H1 (cell line): ENCODE results near the gene PAWR. TPM values are rescaled to one million over a fixed set of nuclear protein-coding genes. Genes with fewer than 3 reads are reported as not detected.

Experiments
- CTCF ChIA-PET: fragments of 300-600 bp; sonication (Branson Sonifier 250); formaldehyde crosslinking; loops from one replicate; lab custom pipeline; 2021; ENCODE audit not compliant: partially characterized antibody; lab: Charles Lee
- POLR2A ChIA-PET: fragments of 300-600 bp; sonication (Branson Sonifier 250); formaldehyde crosslinking; loops from one replicate; lab custom pipeline; 2021; ENCODE audit warnings: inconsistent platforms; ENCODE audit not compliant: partially characterized antibody; lab: Charles Lee
- DNase-seq, 2 experiments: peaks; one replicate each; pipeline versions ENCODE4 v3.0.0 to v3.0.0-alpha.2; 2010 to 2022; ENCODE audit warnings: low spot score in 2 of 2, low read depth in 1 of 2, mixed read lengths in 1 of 2
- FAIRE-seq: peaks from 2 replicates; lab custom pipeline; 2011; peaks lifted over from hg19 to GRCh38; lab: Jason Lieb, UNC
- H2AFZ ChIP-seq: 2 replicates; pipeline ENCODE4 v1.8.1; 2012; ENCODE audit warnings: low read length, inconsistent platforms
- H2AK5ac ChIP-seq: 2 replicates; pipeline ENCODE4 v1.6.1; 2013; ENCODE audit warnings: low read depth, low read length
- H2BK120ac ChIP-seq: replicated peaks from 2 replicates; pipeline ENCODE3; 2013; ENCODE audit warnings: low read depth, low read length, inconsistent platforms
- H2BK12ac ChIP-seq: 2 replicates; pipeline ENCODE4 v1.6.1; 2013; ENCODE audit warnings: low read depth, low read length
- H2BK15ac ChIP-seq: 2 replicates; pipeline ENCODE4 v1.6.1; 2013; ENCODE audit warnings: low read length
- H2BK20ac ChIP-seq: 2 replicates; pipeline ENCODE4 v1.6.1; 2013; ENCODE audit warnings: low read length
- H2BK5ac ChIP-seq: 2 replicates; pipeline ENCODE4 v1.6.1; 2013; ENCODE audit warnings: low read depth, low read length
- H3K14ac ChIP-seq: 2 replicates; pipeline ENCODE4 v1.6.1; 2013; ENCODE audit warnings: inconsistent platforms; ENCODE audit not compliant: insufficient read length
- H3K18ac ChIP-seq: 2 replicates; pipeline ENCODE4 v1.6.1; 2013; ENCODE audit warnings: low read length; ENCODE audit errors: extremely low read depth
- H3K23ac ChIP-seq: 2 replicates; pipeline ENCODE4 v1.6.1; 2013; ENCODE audit warnings: inconsistent platforms; ENCODE audit not compliant: insufficient read length
- H3K23me2 ChIP-seq: 2 replicates; pipeline ENCODE4 v1.6.1; 2013; ENCODE audit warnings: low read depth, low read length
- H3K27ac ChIP-seq: 2 replicates; pipeline ENCODE4 v1.6.1; 2011; ENCODE audit warnings: low read depth, low read length, inconsistent platforms
- H3K27me3 ChIP-seq, 4 experiments: replicated peaks in 1 of 4; 1 replicate in 1 of 4; 2 replicates in 3 of 4; pipeline versions ENCODE4 v1.6.1 to v1.8.1; 2011 to 2013; ENCODE audit warnings: low read length in 3 of 4, mild to moderate bottlenecking in 3 of 4, inconsistent platforms in 2 of 4, mixed read lengths in 2 of 4, moderate library complexity in 1 of 4; ENCODE audit not compliant: control insufficient read depth in 3 of 4, insufficient read depth in 3 of 4; ENCODE audit errors: extremely low read depth in 1 of 4
- H3K36me3 ChIP-seq, 4 experiments: 2 replicates each; pipeline versions ENCODE4 v1.6.1 to v1.8.1; 2011 to 2013; ENCODE audit warnings: mild to moderate bottlenecking in 4 of 4, low read length in 3 of 4, moderate library complexity in 2 of 4, control low read depth in 1 of 4, inconsistent platforms in 1 of 4; ENCODE audit not compliant: insufficient read depth in 4 of 4, control insufficient read depth in 2 of 4
- H3K4ac ChIP-seq: replicated peaks from 2 replicates; pipeline ENCODE3; 2013; ENCODE audit warnings: low read length, low read depth, mixed read lengths, inconsistent platforms; ENCODE audit not compliant: insufficient read length
- H3K4me1 ChIP-seq, 4 experiments: replicated peaks in 1 of 4; 1 replicate in 1 of 4; 2 replicates in 3 of 4; pipeline versions ENCODE4 v1.6.1 to v1.8.1; 2011 to 2013; ENCODE audit warnings: low read length in 3 of 4, inconsistent platforms in 2 of 4, mixed read lengths in 1 of 4; ENCODE audit not compliant: insufficient read depth in 4 of 4, control insufficient read depth in 3 of 4
- H3K4me2 ChIP-seq, 2 experiments: 2 replicates each; pipeline versions ENCODE4 v1.6.1 to v1.8.1; 2011 to 2013; ENCODE audit warnings: low read depth in 2 of 2, low read length in 2 of 2, control low read depth in 1 of 2, inconsistent platforms in 1 of 2, mild to moderate bottlenecking in 1 of 2; ENCODE audit not compliant: insufficient read depth in 1 of 2
- H3K4me3 ChIP-seq, 4 experiments: fragments of 200-600, 300-600 bp in 1 of 4; sonication (generic), shearing (Covaris generic), sonication (Bioruptor Twin) in 1 of 4; 2 replicates each; pipeline versions ENCODE4 v1.5.1 to v1.8.1; 2011 to 2016; ENCODE audit warnings: low read length in 4 of 4, low read depth in 3 of 4, control low read depth in 2 of 4, inconsistent platforms in 2 of 4, mild to moderate bottlenecking in 2 of 4, mixed read lengths in 1 of 4, moderate library complexity in 1 of 4; ENCODE audit not compliant: insufficient read depth in 2 of 4; ENCODE audit errors: extremely low read depth in 1 of 4
- H3K56ac ChIP-seq: replicated peaks from 2 replicates; pipeline ENCODE3; 2013; ENCODE audit warnings: low read depth, mild to moderate bottlenecking, mixed read lengths, low read length, inconsistent platforms; ENCODE audit not compliant: insufficient read length
- H3K79me1 ChIP-seq: 2 replicates; pipeline ENCODE4 v1.6.1; 2013; ENCODE audit warnings: low read depth, low read length, control low read depth
- H3K79me2 ChIP-seq, 2 experiments: 2 replicates each; pipeline versions ENCODE4 v1.6.1 to v1.8.1; 2012 to 2013; ENCODE audit warnings: low read length in 2 of 2, mild to moderate bottlenecking in 2 of 2, inconsistent platforms in 1 of 2; ENCODE audit not compliant: insufficient read depth in 2 of 2, control insufficient read depth in 1 of 2
- H3K9ac ChIP-seq, 4 experiments: replicated peaks in 1 of 4; 1 replicate in 1 of 4; 2 replicates in 3 of 4; pipeline versions ENCODE4 v1.6.1 to v1.8.1; 2011 to 2013; ENCODE audit warnings: low read depth in 3 of 4, low read length in 3 of 4, control low read depth in 2 of 4, mild to moderate bottlenecking in 2 of 4, moderate library complexity in 2 of 4, inconsistent platforms in 1 of 4; ENCODE audit errors: extremely low read depth in 1 of 4
- H3K9me3 ChIP-seq, 2 experiments: 2 replicates each; pipeline versions ENCODE4 v1.6.1 to v1.8.1; 2012 to 2013; ENCODE audit warnings: mild to moderate bottlenecking in 2 of 2, moderate library complexity in 2 of 2, control low read depth in 1 of 2, inconsistent platforms in 1 of 2, low read depth in 1 of 2, low read length in 1 of 2, mixed read lengths in 1 of 2; ENCODE audit not compliant: insufficient read depth in 2 of 2
- H4K20me1 ChIP-seq, 2 experiments: replicated peaks in 1 of 2; 2 replicates each; pipeline versions ENCODE3 to v1.8.1; 2011 to 2013; ENCODE audit warnings: inconsistent platforms in 2 of 2, low read length in 2 of 2, mild to moderate bottlenecking in 1 of 2; ENCODE audit not compliant: insufficient read depth in 2 of 2, control insufficient read depth in 1 of 2
- H4K5ac ChIP-seq: 2 replicates; pipeline ENCODE4 v1.6.1; 2013; ENCODE audit warnings: low read length, low read depth, mixed read lengths, inconsistent platforms; ENCODE audit not compliant: insufficient read length
- H4K8ac ChIP-seq: 2 replicates; pipeline ENCODE4 v1.8.0; 2013; ENCODE audit warnings: mild to moderate bottlenecking, moderate library complexity, low read length, inconsistent platforms; ENCODE audit not compliant: insufficient read depth; ENCODE audit errors: extremely low read depth
- H4K91ac ChIP-seq: replicated peaks from 2 replicates; pipeline ENCODE3; 2013; ENCODE audit warnings: low read length, mixed read lengths, inconsistent platforms; ENCODE audit not compliant: insufficient read length
- NANOG ChIP-seq: IDR thresholded peaks from 2 replicates; pipeline ENCODE4 v1.6.1; 2011; ENCODE audit warnings: low read length, low read depth, mild to moderate bottlenecking, inconsistent platforms; ENCODE audit not compliant: insufficient read depth, poor library complexity, severe bottlenecking
- POLR2A ChIP-seq, 2 experiments: IDR thresholded peaks; 1 replicate in 1 of 2; 2 replicates in 1 of 2; pipeline ENCODE4 v1.6.1; 2011; ENCODE audit warnings: low read depth in 2 of 2, low read length in 2 of 2, mild to moderate bottlenecking in 2 of 2; ENCODE audit errors: control extremely low read depth in 1 of 2
- WGBS, 2 experiments: shearing (Covaris generic) in 1 of 2; methylation state at CpG; one replicate each; pipeline versions ENCODE4 v1.1.6 to v1.1.7; 2013 to 2015; ENCODE audit warnings: low lambda C conversion rate in 2 of 2, mixed read lengths in 2 of 2, inconsistent platforms in 1 of 2, low coverage in 1 of 2, missing lambda C conversion rate in 1 of 2; ENCODE audit not compliant: insufficient replicate concordance in 2 of 2, insufficient coverage in 1 of 2, insufficient read length in 1 of 2; ENCODE audit errors: extremely low coverage in 1 of 2, missing lambda C conversion rate in 1 of 2; 5-methylcytosine and 5-hydroxymethylcytosine counted together
- polyA plus RNA-seq, 7 experiments: library from polyadenylated mRNA; depleted of rRNA in 3 of 7; stranded (reverse) in 5 of 7; unstranded in 2 of 7; fragments of >200 nt in 5 of 7; fragments of 200-250 nt in 2 of 7; gene quantifications; 1 replicate in 5 of 7; 2 replicates in 1 of 7; 4 replicates in 1 of 7; pipeline versions ENCODE4 v1.2.1 to v1.2.3, GENCODE V29; 2011 to 2013; ENCODE audit warnings: missing spikeins in 2 of 7, mixed read lengths in 2 of 7
- total RNA-seq: library from RNA; stranded (reverse); fragmentation: NEBNext Ultra II Directional; extraction: Animal tissue kit (Norgen Biotek cat#: 25700); gene quantifications from 2 replicates; pipeline ENCODE4 v1.2.1, GENCODE V29; 2021

The PAWR gene
- total and polyA plus RNA-seq, 2 of the 8 experiments (the other 6 are each of a cell fraction or from before 2014, with no cell fraction given) = 28.3 to 327 TPM

- Histone ChIP-seq H2BK12ac (no peak overlapping the region), H3K4ac (no peak overlapping the region), H2BK20ac (no peak overlapping the region), H2BK15ac (no peak overlapping the region), H3K18ac (no peak overlapping the region), H3K9me3 (peaks cover 19 to 28% of the 10 kb centered on the region in 2 experiments), H3K27me3 (no peaks in the 10 kb centered on the region), H3K27ac (no peak overlapping the region), H3K9ac (no peak overlapping the region), H2BK5ac (no peak overlapping the region), H3K36me3 (peaks cover 5 to 68% (median 35%) of the 10 kb centered on the region in 4 experiments; a peak in 7 of 8 replicates), H4K20me1 (no peaks in the 10 kb centered on the region), H3K4me2 (no peak overlapping the region), H3K4me1 (no peaks in the 10 kb centered on the region), H3K79me2 (no peaks in the 10 kb centered on the region; a peak in 2 of 4 replicates), H3K4me3 (no peak overlapping the region), H3K23ac (no peak overlapping the region), H3K56ac (no peak overlapping the region), H2AFZ (no peak overlapping the region), H3K23me2 (no peaks in the 10 kb centered on the region), H3K14ac (no peak overlapping the region), H2AK5ac (no peak overlapping the region), H4K91ac (no peak overlapping the region), H2BK120ac (no peak overlapping the region), H4K8ac (no peak overlapping the region), H3K79me1 (no peaks in the 10 kb centered on the region), H4K5ac (no peak overlapping the region)
- POLR2A ChIA-PET = no interaction called here
- TF ChIP-seq POLR2A (IDR thresholded peaks at IDR 0.05; ENCODE audit: control extremely low read depth in 1 of 2, low read depth in 2 of 2, low read length in 2 of 2) (no peak), NANOG (no peak)
- FAIRE-seq (no peak), DNase-seq (no peak)
- WGBS, 2 experiments = 96% methylated on average over 1 of the region's 1 CpG; no CpG with 5 or more reads in 1 of the 2 experiments
- CTCF ChIA-PET = interaction anchor here (0.9 kb wide), 1 partner anchor 13 kb away, joined by 3 read pairs; no protein-coding TSS in a partner anchor
Measured at GRCh38 chr12:79567175-79567563, 123.6 kb downstream of the PAWR start.
